Skeletal muscle satellite cell (primary cell): ENCODE results near the gene PSRC1.

Experiments used
- H3K27me3 ChIP-seq: 2 replicates; pipeline ENCODE4 v1.7.0; 2013; ENCODE audit warnings: low read length; ENCODE audit not compliant: control insufficient read depth, insufficient read depth
- H3K36me3 ChIP-seq: 2 replicates; pipeline ENCODE4 v1.7.0; 2013; ENCODE audit warnings: mild to moderate bottlenecking, control low read depth, low read length; ENCODE audit not compliant: insufficient read depth
- H3K4me1 ChIP-seq: 2 replicates; pipeline ENCODE4 v1.7.0; 2013; ENCODE audit warnings: low read length; ENCODE audit not compliant: control insufficient read depth, insufficient read depth
- H3K4me2 ChIP-seq: 2 replicates; pipeline ENCODE4 v1.7.0; 2013; ENCODE audit warnings: mild to moderate bottlenecking, low read length
- H3K4me3 ChIP-seq: 2 replicates; pipeline ENCODE4 v1.7.0; 2013; ENCODE audit warnings: low read length
- H3K9ac ChIP-seq: 2 replicates; pipeline ENCODE4 v1.7.0; 2013; ENCODE audit warnings: mild to moderate bottlenecking, low read depth, low read length, moderate library complexity
- H3K9me3 ChIP-seq: replicated peaks from 2 replicates; pipeline ENCODE4 v1.7.0; 2013; ENCODE audit warnings: mild to moderate bottlenecking, control low read depth, low read length

PSRC1 gene

DNA sequence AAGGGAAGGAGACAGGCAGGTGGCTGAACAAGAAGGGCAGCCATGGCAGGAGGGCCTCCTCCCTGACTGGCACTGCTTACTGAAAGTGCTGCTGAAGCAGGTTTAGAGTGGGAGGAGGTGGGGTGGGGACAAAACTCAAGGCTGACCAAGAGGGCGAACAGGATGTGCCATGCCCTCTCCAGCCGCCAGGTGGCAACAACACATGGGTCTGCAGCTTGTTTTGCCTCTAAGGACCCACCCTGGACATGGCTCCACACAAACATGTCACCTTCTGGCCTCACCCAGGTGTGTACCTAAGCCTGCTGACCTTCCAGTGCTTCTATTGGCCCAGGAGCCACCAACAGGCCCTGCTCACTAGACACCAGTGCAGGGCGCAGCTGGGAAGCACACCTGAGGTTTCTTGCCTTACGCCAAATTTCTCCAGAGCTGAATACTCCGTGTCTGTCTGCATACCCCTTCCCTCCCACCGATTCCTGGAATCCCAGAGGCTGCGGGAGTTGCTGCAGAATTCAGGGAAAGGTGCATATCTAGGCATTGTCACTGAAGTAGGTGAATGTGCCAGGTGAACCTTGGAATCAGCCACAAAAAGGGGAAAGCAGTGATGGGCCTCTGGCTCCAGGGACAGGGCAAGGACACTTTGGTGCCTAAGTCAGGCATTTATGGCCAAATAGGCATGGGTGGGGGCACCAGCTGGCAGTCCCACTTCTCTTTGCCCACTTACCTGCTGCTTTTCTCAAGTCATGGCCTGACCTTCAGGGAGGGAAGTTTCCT, 5.3 kb downstream of the PSRC1 start:
- no peaks in the 10 kb centered on the region for H3K27me3 ChIP-seq
- H3K9ac ChIP-seq = no peak overlapping the region
- H3K9me3 ChIP-seq = no peaks in the 10 kb centered on the region
- H3K36me3 ChIP-seq = peaks cover 20% of the 10 kb centered on the region
- peaks cover 36% of the 10 kb centered on the region for H3K4me1 ChIP-seq
- no peak overlapping the region for H3K4me2 ChIP-seq
- no peak overlapping the region for H3K4me3 ChIP-seq

DNA sequence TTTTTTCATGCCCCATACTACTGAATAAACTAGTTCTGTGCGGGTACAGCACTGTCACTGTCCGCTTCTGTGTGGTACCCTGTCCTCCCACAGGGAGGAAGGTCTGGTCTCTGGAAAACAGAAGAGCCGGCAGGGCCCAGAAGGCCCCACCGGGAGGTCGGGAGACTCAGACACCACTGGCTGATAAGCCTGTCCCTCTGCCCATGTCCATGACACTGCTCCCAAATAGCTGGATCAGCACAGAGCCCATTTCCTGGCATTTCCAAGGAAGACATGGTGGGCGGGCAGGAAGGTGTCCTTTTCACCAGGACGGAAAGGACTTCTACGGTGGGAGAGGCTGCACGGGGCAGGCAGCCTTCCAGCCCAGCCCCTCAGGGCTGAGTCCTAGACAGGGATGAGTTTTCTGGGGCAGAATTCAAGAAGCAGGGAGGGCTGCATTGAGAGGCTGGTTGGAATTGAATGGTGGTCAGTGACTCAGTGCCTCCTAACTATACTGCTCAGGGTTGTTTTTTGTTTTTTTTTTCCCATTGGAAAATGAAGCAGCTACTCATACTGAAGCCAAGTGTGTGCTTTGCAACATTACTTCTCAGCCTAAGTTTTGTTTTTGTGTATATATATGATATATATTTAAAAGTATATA, 7.1 kb downstream of the PSRC1 start:
- Histone ChIP-seq H3K27me3 (no peaks in the 10 kb centered on the region), H3K9ac (no peak overlapping the region), H3K4me1 (peaks cover 25% of the 10 kb centered on the region), H3K4me3 (no peak overlapping the region), H3K4me2 (no peak overlapping the region), H3K9me3 (no peaks in the 10 kb centered on the region), H3K36me3 (peaks cover 20% of the 10 kb centered on the region)

- H3K27me3 ChIP-seq = no peaks in the 10 kb centered on the region
- H3K4me3 ChIP-seq = no peak overlapping the region
- peaks cover 25% of the 10 kb centered on the region for H3K4me1 ChIP-seq
- no peak overlapping the region for H3K4me2 ChIP-seq
- H3K9me3 ChIP-seq = no peaks in the 10 kb centered on the region
- H3K9ac ChIP-seq = no peak overlapping the region
- peaks cover 13% of the 10 kb centered on the region for H3K36me3 ChIP-seq
Measured at GRCh38 chr1:109274533-109275476, 8.1 kb downstream of the PSRC1 start.

- no peak overlapping the region for H3K4me2 ChIP-seq
- no peaks in the 10 kb centered on the region for H3K27me3 ChIP-seq
- H3K36me3 ChIP-seq = peaks cover 10% of the 10 kb centered on the region
- H3K4me3 ChIP-seq = no peak overlapping the region
- no peaks in the 10 kb centered on the region for H3K9me3 ChIP-seq
- H3K4me1 ChIP-seq = peaks cover 25% of the 10 kb centered on the region
- H3K9ac ChIP-seq = no peak overlapping the region
Measured at GRCh38 chr1:109273570-109274288, 9.2 kb downstream of the PSRC1 start.

DNA sequence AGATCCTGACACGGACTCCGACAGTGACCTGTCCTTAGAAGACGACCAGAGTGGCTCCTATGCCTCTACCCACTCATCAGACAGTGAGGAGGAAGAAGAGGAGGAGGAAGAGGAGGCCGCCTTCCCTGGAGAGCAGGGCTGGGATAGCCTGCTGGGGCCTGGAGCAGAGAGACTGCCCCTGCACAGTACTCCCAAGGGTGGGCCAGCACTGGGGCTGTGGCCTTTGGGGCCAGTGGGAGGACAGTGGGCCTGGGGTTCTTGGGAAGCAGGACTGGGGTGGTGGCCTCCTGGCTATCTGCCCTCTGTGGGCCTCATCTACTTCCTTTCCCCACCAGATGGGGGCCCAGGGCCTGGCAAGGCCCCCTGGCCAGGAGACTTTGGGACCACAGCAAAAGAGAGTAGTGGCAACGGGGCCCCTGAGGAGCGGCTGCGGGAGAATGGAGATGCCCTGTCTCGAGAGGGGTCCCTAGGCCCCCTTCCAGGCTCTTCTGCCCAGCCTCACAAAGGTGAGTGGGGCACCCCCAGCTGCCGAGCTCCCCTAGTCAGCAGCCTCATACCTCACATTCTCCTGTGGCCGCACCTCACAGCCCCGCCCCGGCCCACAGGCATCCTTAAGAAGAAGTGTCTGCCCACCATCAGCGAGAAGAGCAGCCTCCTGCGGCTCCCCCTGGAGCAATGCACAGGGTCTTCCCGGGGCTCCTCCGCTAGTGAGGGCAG, 10.0 kb downstream of the PSRC1 start:
- Histone ChIP-seq H3K9ac (no peak overlapping the region), H3K27me3 (no peaks in the 10 kb centered on the region), H3K36me3 (peaks cover 3% of the 10 kb centered on the region), H3K4me1 (peaks cover 25% of the 10 kb centered on the region), H3K9me3 (no peaks in the 10 kb centered on the region), H3K4me3 (no peak overlapping the region), H3K4me2 (no peak overlapping the region)

DNA sequence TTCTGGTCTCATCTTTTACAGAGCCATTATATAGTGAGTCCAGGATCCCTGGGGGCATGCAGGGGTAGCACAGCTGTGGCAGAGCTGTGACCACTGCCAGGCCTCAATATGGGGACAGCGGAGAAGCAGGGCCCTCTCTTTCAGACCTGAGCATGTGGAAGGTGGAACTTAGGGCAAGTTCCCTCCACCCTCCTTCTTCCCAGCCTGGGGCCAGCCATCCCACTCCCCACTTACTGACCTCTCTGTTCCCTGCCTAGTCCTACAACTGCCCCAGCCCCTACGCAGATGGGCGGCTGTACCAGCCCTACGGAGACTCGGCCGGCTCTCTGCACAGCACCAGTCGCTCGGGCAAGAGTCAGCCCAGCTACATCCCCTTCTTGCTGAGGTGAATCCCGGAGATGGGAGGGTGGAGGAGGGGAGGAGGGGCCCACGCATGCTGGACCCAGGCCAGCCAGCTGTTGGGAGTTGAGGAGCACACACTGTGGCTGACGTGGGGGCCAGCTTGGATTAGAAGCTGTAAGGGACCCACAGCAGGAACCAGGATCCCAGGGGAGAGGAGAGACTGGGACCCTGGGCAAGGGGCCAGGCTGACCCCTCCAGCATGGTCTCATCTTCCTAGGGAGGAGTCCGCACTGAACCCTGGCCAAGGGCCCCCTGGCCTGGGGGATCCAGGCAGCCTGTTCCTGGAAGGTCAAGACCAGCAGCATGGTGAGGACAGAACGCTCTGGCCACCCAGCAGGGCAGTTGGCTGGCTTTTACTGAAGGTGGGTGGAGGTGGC, 10.7 kb downstream of the PSRC1 start:
- no peaks in the 10 kb centered on the region for H3K27me3 ChIP-seq
- H3K4me1 ChIP-seq = peaks cover 25% of the 10 kb centered on the region
- no peak overlapping the region for H3K9ac ChIP-seq
- no peaks in the 10 kb centered on the region for H3K36me3 ChIP-seq
- no peaks in the 10 kb centered on the region for H3K9me3 ChIP-seq
- H3K4me2 ChIP-seq = no peak overlapping the region
- H3K4me3 ChIP-seq = no peak overlapping the region

DNA sequence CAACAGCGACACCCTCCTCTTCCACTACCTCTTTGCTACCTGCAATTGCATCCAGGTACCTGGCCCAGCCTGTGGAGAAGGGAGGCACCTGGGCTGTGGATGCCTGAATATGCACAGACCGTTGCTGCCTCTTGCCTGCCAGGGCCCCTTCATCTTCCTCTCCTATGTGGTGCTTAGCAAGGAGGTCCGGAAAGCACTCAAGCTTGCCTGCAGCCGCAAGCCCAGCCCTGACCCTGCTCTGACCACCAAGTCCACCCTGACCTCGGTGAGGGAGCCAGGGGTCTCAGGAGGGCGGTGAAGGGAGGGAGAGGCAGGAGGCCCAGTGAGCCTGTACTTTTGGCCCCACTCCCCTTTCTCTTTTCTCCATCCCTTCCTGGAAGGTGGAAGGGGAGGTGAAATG, 11.5 kb downstream of the PSRC1 start:
- Histone ChIP-seq H3K9me3 (no peaks in the 10 kb centered on the region), H3K4me1 (peaks cover 25% of the 10 kb centered on the region), H3K9ac (no peak overlapping the region), H3K4me3 (no peak overlapping the region), H3K36me3 (no peaks in the 10 kb centered on the region), H3K4me2 (no peak overlapping the region), H3K27me3 (no peaks in the 10 kb centered on the region)

- H3K4me1 ChIP-seq = peaks cover 19% of the 10 kb centered on the region
- no peak overlapping the region for H3K4me2 ChIP-seq
- H3K4me3 ChIP-seq = no peak overlapping the region
- H3K9me3 ChIP-seq = no peaks in the 10 kb centered on the region
- no peaks in the 10 kb centered on the region for H3K36me3 ChIP-seq
- no peaks in the 10 kb centered on the region for H3K27me3 ChIP-seq
- H3K9ac ChIP-seq = no peak overlapping the region
Measured at GRCh38 chr1:109270623-109271317, 12.2 kb downstream of the PSRC1 start.

GRCh38 chr1:109269981-109270622, 12.8 kb downstream of the PSRC1 start:
- Histone ChIP-seq H3K4me2 (no peak overlapping the region), H3K4me3 (no peak overlapping the region), H3K4me1 (peaks cover 12% of the 10 kb centered on the region), H3K9me3 (no peaks in the 10 kb centered on the region), H3K9ac (no peak overlapping the region), H3K27me3 (no peaks in the 10 kb centered on the region), H3K36me3 (no peaks in the 10 kb centered on the region)
